Karpas-422 (cell line): ENCODE results near the gene AQP12A. TPM values are rescaled to one million over a fixed set of nuclear protein-coding genes. Genes with fewer than 3 reads are reported as not detected.
"Not testable (repeated sequence)": the region's sequence is repeated elsewhere in the genome, so short reads cannot be mapped to it uniquely, and the experiment has no call there.

Experiments used
- DNase-seq: peaks from one replicate; pipeline ENCODE4 v3.0.0-alpha.2; 2015
- H2AFZ ChIP-seq: fragments of 200-600 bp; sonication (generic); 2 replicates; pipeline ENCODE4 v1.6.1; 2014; ENCODE audit warnings: antibody characterized with exemption, low read length, mixed read lengths
- H3K27ac ChIP-seq: fragments of 200-600 bp; sonication (generic); 2 replicates; pipeline ENCODE4 v1.5.1; 2014; ENCODE audit warnings: mild to moderate bottlenecking, low read length, moderate library complexity
- H3K27me3 ChIP-seq: fragments of 200-600 bp; sonication (generic); 2 replicates; pipeline ENCODE4 v1.6.1; 2014; ENCODE audit warnings: low read length, mixed read lengths
- H3K36me3 ChIP-seq: fragments of 200-600 bp; sonication (generic); 2 replicates; pipeline ENCODE4 v1.6.1; 2014; ENCODE audit warnings: low read length, mixed read lengths; ENCODE audit not compliant: insufficient read depth
- H3K4me1 ChIP-seq: fragments of 200-600 bp; sonication (generic); 2 replicates; pipeline ENCODE4 v1.6.1; 2014; ENCODE audit warnings: mild to moderate bottlenecking, low read length, mixed read lengths
- H3K4me2 ChIP-seq: fragments of 200-600 bp; sonication (generic); 2 replicates; pipeline ENCODE4 v1.6.1; 2014; ENCODE audit warnings: low read length, low read depth, mild to moderate bottlenecking; ENCODE audit not compliant: poor library complexity, severe bottlenecking
- H3K4me3 ChIP-seq: fragments of 200-600 bp; sonication (generic); 2 replicates; pipeline ENCODE4 v1.5.1; 2014; ENCODE audit warnings: mild to moderate bottlenecking, antibody characterized with exemption, low read length, mixed read lengths
- H3K79me2 ChIP-seq: fragments of 200-600 bp; sonication (generic); 2 replicates; pipeline ENCODE4 v1.6.1; 2014; ENCODE audit warnings: mild to moderate bottlenecking, low read length, mixed read lengths
- H3K9ac ChIP-seq: fragments of 200-600 bp; sonication (generic); 2 replicates; pipeline ENCODE4 v1.6.0; 2014; ENCODE audit warnings: low read length
- H3K9me2 ChIP-seq: fragments of 200-600 bp; sonication (generic), shearing (Covaris generic); replicated peaks from 2 replicates; pipeline ENCODE4 v1.6.0; 2014; ENCODE audit warnings: mild to moderate bottlenecking, low read length, moderate library complexity; ENCODE audit not compliant: insufficient read depth
- H3K9me3 ChIP-seq: fragments of 300-700, 200-600 bp; sonication (generic); 2 replicates; pipeline ENCODE4 v1.6.1; 2014; ENCODE audit warnings: low read length, mixed read lengths
- H4K20me1 ChIP-seq: fragments of 200-600 bp; sonication (generic); 2 replicates; pipeline ENCODE4 v1.6.1; 2014; ENCODE audit warnings: mild to moderate bottlenecking, antibody characterized with exemption, low read length, low read depth; ENCODE audit not compliant: insufficient read depth
- total RNA-seq: library from RNA; depleted of rRNA; stranded (reverse); fragments of >200 nt; shearing (Covaris generic); gene quantifications from 2 replicates; pipeline ENCODE4 v1.2.3, GENCODE V29; 2014; ENCODE audit warnings: low replicate concordance; rRNA removed

AQP12A gene, protein sequence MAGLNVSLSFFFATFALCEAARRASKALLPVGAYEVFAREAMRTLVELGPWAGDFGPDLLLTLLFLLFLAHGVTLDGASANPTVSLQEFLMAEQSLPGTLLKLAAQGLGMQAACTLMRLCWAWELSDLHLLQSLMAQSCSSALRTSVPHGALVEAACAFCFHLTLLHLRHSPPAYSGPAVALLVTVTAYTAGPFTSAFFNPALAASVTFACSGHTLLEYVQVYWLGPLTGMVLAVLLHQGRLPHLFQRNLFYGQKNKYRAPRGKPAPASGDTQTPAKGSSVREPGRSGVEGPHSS
- not detected in 2 replicates for total RNA-seq

DNA sequence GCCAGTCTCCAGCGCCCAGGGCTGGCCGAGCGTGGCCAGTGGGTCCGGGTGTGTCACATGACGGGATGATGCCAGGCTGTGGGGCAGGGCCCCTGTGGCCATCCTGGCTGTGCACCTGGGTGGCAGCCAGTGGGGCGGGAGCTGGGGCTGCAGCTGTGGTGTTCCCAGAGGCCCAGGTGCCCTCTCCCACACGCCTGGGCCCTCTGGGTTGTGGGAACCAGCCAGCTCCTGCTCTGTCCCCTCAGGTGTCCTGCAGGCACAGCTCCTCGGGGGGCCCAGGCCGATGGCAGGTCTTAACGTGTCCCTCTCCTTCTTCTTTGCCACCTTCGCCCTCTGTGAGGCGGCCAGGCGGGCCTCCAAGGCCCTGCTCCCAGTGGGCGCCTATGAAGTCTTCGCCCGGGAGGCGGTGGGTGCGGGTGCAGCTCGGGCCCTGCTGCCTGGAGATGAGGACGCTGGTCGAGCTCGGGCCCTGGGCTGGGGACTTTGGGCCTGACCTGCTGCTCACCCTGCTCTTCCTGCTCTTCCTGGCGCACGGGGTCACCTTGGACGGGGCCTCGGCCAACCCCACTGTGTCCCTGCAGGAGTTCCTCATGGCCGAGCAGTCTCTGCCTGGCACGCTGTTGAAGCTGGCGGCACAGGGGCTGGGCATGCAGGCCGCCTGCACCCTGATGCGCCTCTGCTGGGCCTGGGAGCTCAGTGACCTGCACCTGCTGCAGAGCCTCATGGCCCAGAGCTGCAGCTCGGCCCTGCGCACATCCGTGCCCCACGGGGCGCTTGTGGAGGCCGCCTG is at the start of gene AQP12A:
TSS of gene AQP12A (plus strand) at position 236 of the 790 bp plus-strand sequence. CDS start at position 284, 48 bp downstream.
- DNase-seq, H3K9ac ChIP-seq, H3K4me2 ChIP-seq, H2AFZ ChIP-seq, H4K20me1 ChIP-seq, H3K4me3 ChIP-seq, H3K4me1 ChIP-seq, H3K9me3 ChIP-seq, H3K27me3 ChIP-seq, H3K9me2 ChIP-seq, H3K27ac ChIP-seq, H3K36me3 ChIP-seq, H3K79me2 ChIP-seq: not testable (repeated sequence)

DNA sequence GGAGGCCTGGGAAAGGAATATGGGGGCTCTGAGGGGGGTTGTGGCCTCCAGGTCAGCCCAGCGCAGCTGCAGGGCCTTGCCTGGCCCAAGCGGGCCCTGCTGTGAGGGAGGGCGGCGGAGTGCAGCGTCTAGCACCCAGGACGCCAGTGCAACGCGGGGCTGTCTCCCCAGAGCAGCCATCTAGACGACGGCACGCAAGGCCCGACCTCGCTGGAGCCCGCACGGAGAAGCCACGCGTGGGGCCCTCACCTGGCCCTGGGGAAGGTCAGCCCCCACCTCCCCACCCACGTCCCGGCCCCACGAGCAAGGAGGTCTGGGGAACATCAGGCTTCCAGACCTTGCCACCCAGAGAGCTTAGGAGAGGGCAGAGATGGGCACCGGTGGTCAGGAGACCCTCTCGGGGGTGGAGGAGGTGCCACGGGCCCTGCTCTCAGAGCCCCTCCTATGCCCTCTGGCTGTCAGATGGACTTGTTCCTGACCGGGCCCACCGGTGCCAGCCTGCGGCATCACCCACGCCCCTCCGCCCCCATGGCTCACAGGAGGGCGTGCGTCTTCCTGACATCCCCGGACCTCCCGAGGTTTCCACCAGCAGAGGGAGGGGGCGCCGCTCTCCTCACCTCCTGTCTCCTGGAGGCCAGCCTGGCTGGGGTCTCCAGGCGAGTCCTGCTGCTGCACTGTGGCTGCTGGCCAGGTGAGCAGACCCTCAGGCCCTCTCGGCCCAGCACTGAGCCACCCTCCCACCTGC is 49.4 kb upstream of the AQP12A start:
- Histone ChIP-seq H3K9me2 (no peaks in the 10 kb centered on the region), H3K36me3 (no peaks in the 10 kb centered on the region), H2AFZ (no peak overlapping the region), H3K4me3 (no peak overlapping the region), H3K79me2 (no peaks in the 10 kb centered on the region), H3K27ac (no peak overlapping the region), H4K20me1 (no peaks in the 10 kb centered on the region), H3K9ac (no peak overlapping the region), H3K9me3 (no peaks in the 10 kb centered on the region), H3K4me2 (no peak overlapping the region), H3K4me1 (no peaks in the 10 kb centered on the region), H3K27me3 (no peaks in the 10 kb centered on the region)
- DNase-seq: no peak

DNA sequence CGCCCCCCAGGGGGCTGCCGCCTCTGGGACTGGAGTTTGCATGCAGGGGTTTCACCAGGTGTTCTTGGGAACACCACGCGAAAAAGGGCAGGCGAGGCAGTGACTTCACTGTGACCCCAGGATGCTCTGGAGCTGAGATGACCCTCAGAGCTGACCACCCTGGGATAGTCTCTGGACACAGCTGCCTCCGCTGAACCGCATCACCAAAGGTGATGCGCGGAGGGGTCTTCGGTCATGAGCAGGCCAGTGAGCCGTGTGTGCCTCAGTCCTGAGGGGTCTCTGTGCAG is 48.9 kb upstream of the AQP12A start:
- H3K79me2 ChIP-seq: no peaks in the 10 kb centered on the region
- no peaks in the 10 kb centered on the region for H3K27me3 ChIP-seq
- DNase-seq: no peak
- H3K9me3 ChIP-seq: no peaks in the 10 kb centered on the region
- no peak overlapping the region for H3K4me3 ChIP-seq
- no peak overlapping the region for H3K27ac ChIP-seq
- no peaks in the 10 kb centered on the region for H4K20me1 ChIP-seq
- H3K9ac ChIP-seq: no peak overlapping the region
- H3K36me3 ChIP-seq: no peaks in the 10 kb centered on the region
- H3K4me2 ChIP-seq: no peak overlapping the region
- no peak overlapping the region for H2AFZ ChIP-seq
- H3K4me1 ChIP-seq: no peaks in the 10 kb centered on the region
- no peaks in the 10 kb centered on the region for H3K9me2 ChIP-seq

DNA sequence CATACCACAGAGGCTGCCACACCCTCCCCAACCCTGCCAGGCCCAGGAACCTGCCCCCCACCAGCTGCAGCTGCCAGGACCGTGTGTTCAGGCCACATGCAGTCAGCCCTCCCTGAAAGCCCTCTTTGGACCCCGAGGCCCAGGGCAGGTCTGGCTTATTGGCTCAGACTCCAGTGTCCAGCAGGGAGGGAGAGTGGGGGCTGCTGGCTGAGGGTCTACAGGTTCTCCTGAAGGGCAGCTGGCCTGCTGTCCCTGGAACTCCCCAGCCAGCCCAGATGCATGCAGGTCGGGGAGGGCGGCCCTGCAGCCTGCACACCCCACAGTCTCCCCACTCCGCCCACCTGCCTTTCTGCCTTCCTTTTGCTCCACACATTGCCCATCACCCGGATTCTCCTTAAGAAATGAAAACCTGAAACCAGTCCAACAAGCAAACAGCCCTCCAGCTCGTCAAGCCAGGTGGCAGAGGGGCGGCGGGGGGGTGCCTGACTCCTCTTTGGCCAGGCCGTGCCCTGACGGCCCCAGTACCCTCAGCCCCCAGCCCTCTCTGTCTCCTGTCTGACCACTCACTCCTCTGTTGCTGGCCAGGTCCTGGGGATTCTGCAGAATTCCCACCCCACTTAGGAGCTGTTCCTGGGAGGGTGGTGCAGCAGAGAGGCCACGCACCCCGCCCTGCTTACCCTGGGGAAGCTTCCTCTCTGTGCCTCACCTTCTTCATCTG is 48.4 kb upstream of the AQP12A start:
- no peak for DNase-seq
- no peaks in the 10 kb centered on the region for H3K9me3 ChIP-seq
- no peaks in the 10 kb centered on the region for H3K79me2 ChIP-seq
- no peak overlapping the region for H2AFZ ChIP-seq
- H3K36me3 ChIP-seq: no peaks in the 10 kb centered on the region
- H3K9ac ChIP-seq: no peak overlapping the region
- H3K4me3 ChIP-seq: no peak overlapping the region
- H3K27ac ChIP-seq: no peak overlapping the region
- no peaks in the 10 kb centered on the region for H3K27me3 ChIP-seq
- H4K20me1 ChIP-seq: no peaks in the 10 kb centered on the region
- no peaks in the 10 kb centered on the region for H3K9me2 ChIP-seq
- no peak overlapping the region for H3K4me2 ChIP-seq
- H3K4me1 ChIP-seq: no peaks in the 10 kb centered on the region

DNA sequence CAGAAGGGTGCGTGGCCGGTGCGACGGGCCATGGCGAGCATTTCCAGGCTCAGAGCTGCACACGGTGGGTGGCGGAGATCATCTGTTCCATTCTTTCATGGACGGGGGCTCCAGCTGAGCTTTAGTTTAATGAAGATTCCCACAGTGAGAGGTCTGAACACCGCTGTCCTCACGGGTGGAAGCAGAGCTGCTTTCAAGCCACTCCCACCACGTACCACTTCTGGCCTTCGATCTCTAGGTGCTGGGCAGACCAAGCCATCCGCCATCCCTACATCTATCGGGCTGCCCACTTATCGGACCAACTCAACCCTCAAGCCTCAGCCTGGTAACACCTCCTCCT is 47.9 kb upstream of the AQP12A start:
- H4K20me1 ChIP-seq: no peaks in the 10 kb centered on the region
- H3K4me2 ChIP-seq: no peak overlapping the region
- H3K9me2 ChIP-seq: no peaks in the 10 kb centered on the region
- no peak for DNase-seq
- no peak overlapping the region for H2AFZ ChIP-seq
- no peak overlapping the region for H3K4me3 ChIP-seq
- H3K79me2 ChIP-seq: no peaks in the 10 kb centered on the region
- no peaks in the 10 kb centered on the region for H3K27me3 ChIP-seq
- H3K4me1 ChIP-seq: no peaks in the 10 kb centered on the region
- H3K27ac ChIP-seq: no peak overlapping the region
- H3K9ac ChIP-seq: no peak overlapping the region
- H3K9me3 ChIP-seq: no peaks in the 10 kb centered on the region
- no peaks in the 10 kb centered on the region for H3K36me3 ChIP-seq

DNA sequence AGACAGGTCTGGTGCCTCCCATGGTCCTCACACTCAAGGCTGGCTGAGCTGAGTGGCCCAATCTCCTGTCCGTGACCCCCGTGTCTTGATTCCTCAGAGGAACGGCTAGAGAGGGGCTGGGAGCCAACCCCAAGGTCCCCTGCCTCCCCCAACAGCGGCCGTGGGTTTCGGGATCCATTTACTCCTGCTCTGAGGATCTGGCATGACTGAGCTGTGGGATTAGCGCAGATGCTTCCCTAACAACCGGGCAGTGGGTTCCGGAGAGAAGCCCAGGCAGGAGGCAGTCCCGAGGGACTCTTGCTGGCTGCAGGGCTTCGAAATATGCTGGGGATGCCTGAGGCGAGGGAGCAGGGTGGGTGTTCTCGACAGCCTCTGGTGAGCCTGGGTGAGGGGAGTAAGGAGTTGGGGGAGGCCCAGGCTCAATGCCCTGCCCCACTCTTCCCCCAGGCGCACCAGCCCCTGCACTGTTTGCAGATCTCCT is 47.5 kb upstream of the AQP12A start:
- no peaks in the 10 kb centered on the region for H3K79me2 ChIP-seq
- no peaks in the 10 kb centered on the region for H3K27me3 ChIP-seq
- no peak for DNase-seq
- no peaks in the 10 kb centered on the region for H3K9me2 ChIP-seq
- H3K4me2 ChIP-seq: no peak overlapping the region
- H3K9me3 ChIP-seq: no peaks in the 10 kb centered on the region
- H3K4me1 ChIP-seq: no peaks in the 10 kb centered on the region
- H3K4me3 ChIP-seq: no peak overlapping the region
- H3K36me3 ChIP-seq: no peaks in the 10 kb centered on the region
- no peak overlapping the region for H3K27ac ChIP-seq
- H3K9ac ChIP-seq: no peak overlapping the region
- H4K20me1 ChIP-seq: no peaks in the 10 kb centered on the region
- no peak overlapping the region for H2AFZ ChIP-seq

DNA sequence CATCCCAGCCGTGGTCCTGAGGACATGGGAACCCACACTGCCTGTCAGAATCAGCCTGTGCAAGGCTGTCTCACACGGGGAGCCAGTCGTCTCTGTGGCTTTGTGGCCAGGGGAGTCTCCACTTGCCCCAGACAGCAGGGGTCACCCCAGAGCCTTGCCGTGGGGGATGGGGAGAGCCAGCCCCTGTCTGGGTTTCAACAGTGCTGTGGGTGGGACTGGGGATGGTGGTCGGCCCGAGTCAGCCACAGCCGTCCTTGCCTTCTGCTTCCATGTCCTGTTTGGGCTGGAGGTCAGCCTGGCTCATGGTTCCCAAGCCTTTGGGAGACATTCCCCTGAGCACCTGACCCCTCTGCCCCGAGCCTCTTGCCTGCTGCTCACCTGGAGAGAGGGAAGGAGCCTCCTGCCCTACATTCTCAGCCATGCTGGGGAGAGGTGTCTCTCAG is 46.8 kb upstream of the AQP12A start:
- H2AFZ ChIP-seq: no peak overlapping the region
- no peaks in the 10 kb centered on the region for H4K20me1 ChIP-seq
- H3K9me2 ChIP-seq: no peaks in the 10 kb centered on the region
- H3K4me1 ChIP-seq: no peaks in the 10 kb centered on the region
- no peaks in the 10 kb centered on the region for H3K79me2 ChIP-seq
- H3K27me3 ChIP-seq: no peaks in the 10 kb centered on the region
- H3K36me3 ChIP-seq: no peaks in the 10 kb centered on the region
- DNase-seq: no peak
- H3K9ac ChIP-seq: no peak overlapping the region
- H3K27ac ChIP-seq: no peak overlapping the region
- H3K4me3 ChIP-seq: no peak overlapping the region
- no peak overlapping the region for H3K4me2 ChIP-seq
- H3K9me3 ChIP-seq: no peaks in the 10 kb centered on the region

DNA sequence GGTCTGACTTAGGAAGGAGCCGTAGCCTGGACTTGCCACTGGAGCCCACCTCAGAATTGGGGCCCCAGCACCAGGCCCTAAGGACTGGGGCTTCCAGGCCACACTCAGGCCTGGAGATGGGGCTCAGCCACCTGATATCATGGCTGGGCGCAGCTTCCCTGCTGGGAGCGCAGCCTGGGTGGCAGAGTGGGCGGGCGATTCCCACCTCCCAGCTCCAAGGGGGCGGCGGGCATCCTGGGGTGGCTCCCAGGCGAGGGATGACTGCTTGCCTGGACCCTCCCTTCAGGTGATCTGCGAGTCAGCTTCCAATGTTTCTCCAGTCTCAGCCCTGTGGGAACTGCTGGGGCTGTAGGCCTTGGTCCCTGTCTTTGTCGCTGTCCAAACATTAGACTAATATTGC is 46.3 kb upstream of the AQP12A start:
- Histone ChIP-seq H3K79me2 (no peaks in the 10 kb centered on the region), H3K9me2 (no peaks in the 10 kb centered on the region), H3K4me1 (no peaks in the 10 kb centered on the region), H4K20me1 (no peaks in the 10 kb centered on the region), H3K4me2 (no peak overlapping the region), H3K9me3 (no peaks in the 10 kb centered on the region), H3K27ac (no peak overlapping the region), H2AFZ (no peak overlapping the region), H3K4me3 (no peak overlapping the region), H3K27me3 (no peaks in the 10 kb centered on the region), H3K36me3 (no peaks in the 10 kb centered on the region), H3K9ac (no peak overlapping the region)
- no peak for DNase-seq
